ENCODE results near the gene LHX3. TPM values are rescaled to one million over a fixed set of nuclear protein-coding genes. Genes with fewer than 3 reads are reported as not detected.

LHX3 gene
- total RNA-seq, 2 donors from 2014 or later: not detected

DNA sequence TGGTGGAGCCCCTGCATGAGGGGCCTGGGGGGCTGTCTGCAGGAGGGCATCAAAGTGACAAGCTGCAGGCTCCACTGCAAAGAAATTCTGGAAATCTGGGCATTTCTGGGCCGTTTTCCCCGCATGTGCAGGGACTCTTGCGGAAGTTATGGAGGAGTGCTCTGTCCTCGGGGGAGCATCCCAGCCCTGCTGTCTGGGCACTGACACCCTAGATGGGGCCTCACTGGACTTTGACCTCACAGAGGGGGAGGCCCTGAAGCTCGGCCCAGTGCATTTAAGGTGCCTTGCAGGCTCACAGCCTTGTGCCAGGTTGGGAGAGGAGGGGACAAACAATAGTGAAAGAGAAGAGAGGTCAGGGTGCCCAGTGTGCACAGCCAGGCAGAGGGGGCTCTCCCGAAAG is 35.4 kb downstream of the LHX3 start:
- no peak for ATAC-seq (ENCODE audit: insufficient number of reproducible peaks, low FRiP score, low read depth)
- no peak overlapping the region for H3K4me3 ChIP-seq
- no peaks in the 10 kb centered on the region for H3K9me3 ChIP-seq
- TF ChIP-seq, protein P1, sequence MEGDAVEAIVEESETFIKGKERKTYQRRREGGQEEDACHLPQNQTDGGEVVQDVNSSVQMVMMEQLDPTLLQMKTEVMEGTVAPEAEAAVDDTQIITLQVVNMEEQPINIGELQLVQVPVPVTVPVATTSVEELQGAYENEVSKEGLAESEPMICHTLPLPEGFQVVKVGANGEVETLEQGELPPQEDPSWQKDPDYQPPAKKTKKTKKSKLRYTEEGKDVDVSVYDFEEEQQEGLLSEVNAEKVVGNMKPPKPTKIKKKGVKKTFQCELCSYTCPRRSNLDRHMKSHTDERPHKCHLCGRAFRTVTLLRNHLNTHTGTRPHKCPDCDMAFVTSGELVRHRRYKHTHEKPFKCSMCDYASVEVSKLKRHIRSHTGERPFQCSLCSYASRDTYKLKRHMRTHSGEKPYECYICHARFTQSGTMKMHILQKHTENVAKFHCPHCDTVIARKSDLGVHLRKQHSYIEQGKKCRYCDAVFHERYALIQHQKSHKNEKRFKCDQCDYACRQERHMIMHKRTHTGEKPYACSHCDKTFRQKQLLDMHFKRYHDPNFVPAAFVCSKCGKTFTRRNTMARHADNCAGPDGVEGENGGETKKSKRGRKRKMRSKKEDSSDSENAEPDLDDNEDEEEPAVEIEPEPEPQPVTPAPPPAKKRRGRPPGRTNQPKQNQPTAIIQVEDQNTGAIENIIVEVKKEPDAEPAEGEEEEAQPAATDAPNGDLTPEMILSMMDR (IDR thresholded peaks at IDR 0.05): no peak
- no peaks in the 10 kb centered on the region for H3K4me1 ChIP-seq (ENCODE audit: control insufficient read depth in 1 of 2, low read depth in 2 of 2)
- no peak overlapping the region for H3K27ac ChIP-seq
- no peaks in the 10 kb centered on the region for H3K36me3 ChIP-seq
- H3K27me3 ChIP-seq (replicated peaks; ENCODE audit: insufficient read depth): no peaks in the 10 kb centered on the region
- no peak for DNase-seq (ENCODE audit: low spot score)

DNA sequence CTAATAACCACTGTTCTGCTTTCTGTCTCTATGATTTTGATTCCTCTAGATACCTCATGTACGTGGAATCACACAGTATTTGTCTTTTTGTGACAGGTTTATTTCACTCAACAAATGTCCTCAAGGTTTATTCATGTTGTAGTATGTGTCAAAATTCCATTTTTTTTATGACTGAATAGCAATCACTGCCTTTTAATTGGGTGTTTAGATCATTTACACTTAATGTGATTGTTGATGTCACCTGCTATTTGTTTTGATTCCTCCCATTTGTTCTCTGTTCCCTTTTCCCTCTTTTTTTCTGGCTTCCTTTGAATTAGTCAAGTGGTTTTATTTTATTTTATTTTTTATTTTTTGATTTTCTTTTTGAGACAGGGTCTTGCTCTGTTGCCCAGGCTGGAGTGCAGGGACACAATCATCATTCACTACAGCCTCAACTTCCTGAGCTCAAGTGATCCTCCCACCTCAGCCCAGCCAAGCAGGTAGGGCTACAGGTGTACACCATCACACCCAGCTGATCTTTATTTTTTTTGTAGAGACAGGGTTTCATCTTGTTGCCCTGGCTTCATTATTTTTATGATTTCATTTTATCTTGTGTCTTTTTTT is 41.6 kb downstream of the LHX3 start:
- DNase-seq (ENCODE audit: low spot score): no peak
- no peaks in the 10 kb centered on the region for H3K36me3 ChIP-seq

DNA sequence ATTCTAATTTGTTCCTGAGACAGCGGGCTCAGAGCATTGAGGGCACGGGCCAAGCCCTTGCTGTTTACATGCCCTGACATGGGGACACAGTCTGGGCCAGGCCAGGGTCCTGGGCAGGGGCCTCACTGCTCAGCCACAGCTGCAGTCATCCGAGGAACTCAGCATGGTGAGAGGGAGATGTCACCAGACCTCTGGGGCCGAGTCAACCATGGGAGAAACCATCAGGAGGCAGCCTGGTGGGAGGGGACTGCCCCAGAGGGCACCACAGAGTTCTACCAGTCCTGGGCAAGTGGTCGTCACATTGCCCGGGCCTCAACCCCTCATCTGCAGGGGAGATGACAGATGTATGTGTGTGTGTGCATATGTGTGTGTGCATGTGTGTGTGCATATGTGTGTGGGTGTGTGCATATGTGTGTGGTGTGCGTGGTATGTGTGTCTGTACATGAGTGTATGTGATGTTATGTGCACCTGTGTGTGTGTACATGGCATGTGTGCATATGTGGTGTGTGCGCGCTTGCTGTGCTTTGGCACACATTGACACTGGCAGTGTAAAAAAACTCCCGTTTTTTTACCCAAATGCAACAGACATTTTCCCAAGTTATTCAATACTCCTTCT is 43.8 kb downstream of the LHX3 start:
- no peaks in the 10 kb centered on the region for H3K9me3 ChIP-seq
- no peaks in the 10 kb centered on the region for H3K4me1 ChIP-seq (ENCODE audit: control insufficient read depth in 1 of 2, low read depth in 2 of 2)
- no peaks in the 10 kb centered on the region for H3K36me3 ChIP-seq
- ATAC-seq (ENCODE audit: insufficient number of reproducible peaks, low FRiP score, low read depth) (no peak), DNase-seq (ENCODE audit: low spot score) (no peak)
- H3K27ac ChIP-seq: no peak overlapping the region
- H3K27me3 ChIP-seq (replicated peaks; ENCODE audit: insufficient read depth): no peaks in the 10 kb centered on the region
- no peak overlapping the region for H3K4me3 ChIP-seq
- TF ChIP-seq, protein P1 (IDR thresholded peaks at IDR 0.05): no peak

More for the DNA sequence above, 41.6 kb downstream of the LHX3 start:
- ATAC-seq (ENCODE audit: insufficient number of reproducible peaks, low FRiP score, low read depth): no peak
- Histone ChIP-seq H3K9me3 (no peaks in the 10 kb centered on the region), H3K4me3 (no peak overlapping the region), H3K27me3 (replicated peaks; ENCODE audit: insufficient read depth) (no peaks in the 10 kb centered on the region), H3K4me1 (ENCODE audit: control insufficient read depth in 1 of 2, low read depth in 2 of 2) (no peaks in the 10 kb centered on the region), H3K27ac (no peak overlapping the region)
- TF ChIP-seq, protein P1 (IDR thresholded peaks at IDR 0.05): no peak

DNA sequence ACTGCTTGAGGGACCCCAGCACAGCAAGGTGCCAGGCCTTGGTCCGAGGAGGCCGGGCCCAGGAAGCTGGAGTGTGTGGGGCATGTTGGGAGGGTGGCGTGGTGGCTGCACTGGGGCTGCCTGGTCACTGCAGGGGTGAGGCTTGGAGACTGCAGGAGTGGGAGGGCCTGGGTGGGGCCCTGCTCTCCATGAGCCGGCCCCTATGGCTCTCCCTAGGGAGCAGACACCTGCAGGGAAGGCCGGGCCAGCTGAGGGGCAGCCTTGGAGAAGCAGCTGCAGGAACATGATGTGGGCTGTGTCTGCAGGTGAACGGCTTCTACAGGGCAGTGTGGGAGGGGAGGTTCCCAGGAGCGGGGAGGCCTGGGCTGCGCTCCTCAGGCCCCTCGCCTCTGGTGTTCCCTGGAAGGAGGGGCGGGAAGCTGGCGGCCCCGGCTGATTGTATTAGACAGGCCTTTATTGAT is 44.5 kb downstream of the LHX3 start:
- no peak overlapping the region for H3K27ac ChIP-seq
- H3K27me3 ChIP-seq (replicated peaks; ENCODE audit: insufficient read depth): no peaks in the 10 kb centered on the region
- ATAC-seq (ENCODE audit: insufficient number of reproducible peaks, low FRiP score, low read depth) (no peak), DNase-seq (ENCODE audit: low spot score) (no peak)
- H3K36me3 ChIP-seq: no peaks in the 10 kb centered on the region
- TF ChIP-seq, protein P1 (IDR thresholded peaks at IDR 0.05): no peak
- H3K4me1 ChIP-seq (ENCODE audit: control insufficient read depth in 1 of 2, low read depth in 2 of 2): no peaks in the 10 kb centered on the region
- no peak overlapping the region for H3K4me3 ChIP-seq
- H3K9me3 ChIP-seq: no peaks in the 10 kb centered on the region

DNA sequence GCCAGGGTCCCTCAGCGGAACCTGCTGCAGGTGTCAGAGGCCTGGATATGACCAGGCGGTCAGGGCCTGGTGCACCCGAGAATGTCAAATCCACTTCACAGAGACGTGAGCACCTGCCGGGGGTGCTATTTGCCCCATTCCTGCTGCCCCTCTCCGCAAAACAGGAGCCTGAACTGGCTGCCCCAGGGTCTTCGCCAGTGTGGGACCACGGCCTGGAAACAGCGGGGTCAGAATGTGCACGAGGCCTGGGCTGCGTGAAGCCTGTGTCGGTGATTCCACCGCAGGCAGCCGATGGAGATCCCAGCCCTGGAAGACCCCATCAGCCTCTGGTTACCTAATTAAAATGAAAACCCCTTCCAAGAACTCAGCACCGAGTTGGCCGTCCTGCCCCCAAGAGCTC is 45.1 kb downstream of the LHX3 start:
- no peaks in the 10 kb centered on the region for H3K4me1 ChIP-seq (ENCODE audit: control insufficient read depth in 1 of 2, low read depth in 2 of 2)
- TF ChIP-seq, protein P1 (IDR thresholded peaks at IDR 0.05): no peak
- no peak overlapping the region for H3K4me3 ChIP-seq
- H3K27ac ChIP-seq: no peak overlapping the region
- DNase-seq (ENCODE audit: low spot score) (no peak), ATAC-seq (ENCODE audit: insufficient number of reproducible peaks, low FRiP score, low read depth) (no peak)
- H3K9me3 ChIP-seq: no peaks in the 10 kb centered on the region
- no peaks in the 10 kb centered on the region for H3K27me3 ChIP-seq (replicated peaks; ENCODE audit: insufficient read depth)
- no peaks in the 10 kb centered on the region for H3K36me3 ChIP-seq
